Keratinocyte (primary cell): Measurements from ENCODE around the gene CHSY1.

Source experiments
- EZH2 ChIP-seq: IDR thresholded peaks from one replicate; pipeline ENCODE4 v1.6.1; 2012; ENCODE audit warnings: inconsistent platforms, mild to moderate bottlenecking, low read length, moderate library complexity
- TF ChIP-seq, protein P1 (sequence below), 3 experiments: IDR thresholded peaks in 1 of 3; conservative IDR thresholded peaks in 1 of 3; optimal IDR thresholded peaks in 1 of 3; 2 replicates in 2 of 3; 3 replicates in 1 of 3; pipeline versions ENCODE3 to v1.5.1; 2011; ENCODE audit warnings: low read length in 3 of 3, mild to moderate bottlenecking in 3 of 3, moderate library complexity in 2 of 3, control low read depth in 1 of 3, inconsistent platforms in 1 of 3; ENCODE audit not compliant: insufficient read depth in 2 of 3; ENCODE audit errors: extremely low read depth in 1 of 3

DNA sequence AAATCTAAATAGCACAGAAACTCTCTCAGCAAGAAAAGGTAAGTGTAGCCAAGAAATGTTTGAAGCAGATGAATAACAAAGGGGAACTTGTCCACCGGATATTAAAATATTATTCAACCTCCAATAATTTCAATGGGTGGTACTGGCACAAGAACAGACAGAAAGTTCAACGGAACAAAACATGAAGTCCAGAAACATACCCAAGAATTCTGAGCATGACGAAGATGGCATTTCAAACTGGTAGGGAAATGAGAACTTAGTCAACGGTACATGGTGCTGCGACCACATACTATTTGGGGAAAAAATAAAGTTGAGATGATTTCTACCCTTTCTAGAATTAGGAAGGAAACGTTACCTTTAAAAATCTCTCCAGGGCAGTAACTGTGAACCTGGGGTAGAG lies 5.5 kb downstream of the CHSY1 start:
- TF ChIP-seq, protein P1, sequence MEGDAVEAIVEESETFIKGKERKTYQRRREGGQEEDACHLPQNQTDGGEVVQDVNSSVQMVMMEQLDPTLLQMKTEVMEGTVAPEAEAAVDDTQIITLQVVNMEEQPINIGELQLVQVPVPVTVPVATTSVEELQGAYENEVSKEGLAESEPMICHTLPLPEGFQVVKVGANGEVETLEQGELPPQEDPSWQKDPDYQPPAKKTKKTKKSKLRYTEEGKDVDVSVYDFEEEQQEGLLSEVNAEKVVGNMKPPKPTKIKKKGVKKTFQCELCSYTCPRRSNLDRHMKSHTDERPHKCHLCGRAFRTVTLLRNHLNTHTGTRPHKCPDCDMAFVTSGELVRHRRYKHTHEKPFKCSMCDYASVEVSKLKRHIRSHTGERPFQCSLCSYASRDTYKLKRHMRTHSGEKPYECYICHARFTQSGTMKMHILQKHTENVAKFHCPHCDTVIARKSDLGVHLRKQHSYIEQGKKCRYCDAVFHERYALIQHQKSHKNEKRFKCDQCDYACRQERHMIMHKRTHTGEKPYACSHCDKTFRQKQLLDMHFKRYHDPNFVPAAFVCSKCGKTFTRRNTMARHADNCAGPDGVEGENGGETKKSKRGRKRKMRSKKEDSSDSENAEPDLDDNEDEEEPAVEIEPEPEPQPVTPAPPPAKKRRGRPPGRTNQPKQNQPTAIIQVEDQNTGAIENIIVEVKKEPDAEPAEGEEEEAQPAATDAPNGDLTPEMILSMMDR (optimal IDR thresholded peaks at IDR 0.05 in 1 of 3, IDR thresholded peaks at IDR 0.05 in 1 of 3, conservative IDR thresholded peaks at IDR 0.05 in 1 of 3; ENCODE audit: extremely low read depth in 1 of 3, insufficient read depth in 2 of 3, low read length in 3 of 3) = no peak
- no peak for TF ChIP-seq EZH2
